ENCODE data around the gene CALR3. TPM values are rescaled to one million over a fixed set of nuclear protein-coding genes. Genes with fewer than 3 reads are reported as not detected.
"Not testable (repeated sequence)": the region's sequence is repeated elsewhere in the genome, so short reads cannot be mapped to it uniquely, and the experiment has no call there.

Gene CALR3
- polyA plus RNA-seq, 1 experiment: not detected

DNA sequence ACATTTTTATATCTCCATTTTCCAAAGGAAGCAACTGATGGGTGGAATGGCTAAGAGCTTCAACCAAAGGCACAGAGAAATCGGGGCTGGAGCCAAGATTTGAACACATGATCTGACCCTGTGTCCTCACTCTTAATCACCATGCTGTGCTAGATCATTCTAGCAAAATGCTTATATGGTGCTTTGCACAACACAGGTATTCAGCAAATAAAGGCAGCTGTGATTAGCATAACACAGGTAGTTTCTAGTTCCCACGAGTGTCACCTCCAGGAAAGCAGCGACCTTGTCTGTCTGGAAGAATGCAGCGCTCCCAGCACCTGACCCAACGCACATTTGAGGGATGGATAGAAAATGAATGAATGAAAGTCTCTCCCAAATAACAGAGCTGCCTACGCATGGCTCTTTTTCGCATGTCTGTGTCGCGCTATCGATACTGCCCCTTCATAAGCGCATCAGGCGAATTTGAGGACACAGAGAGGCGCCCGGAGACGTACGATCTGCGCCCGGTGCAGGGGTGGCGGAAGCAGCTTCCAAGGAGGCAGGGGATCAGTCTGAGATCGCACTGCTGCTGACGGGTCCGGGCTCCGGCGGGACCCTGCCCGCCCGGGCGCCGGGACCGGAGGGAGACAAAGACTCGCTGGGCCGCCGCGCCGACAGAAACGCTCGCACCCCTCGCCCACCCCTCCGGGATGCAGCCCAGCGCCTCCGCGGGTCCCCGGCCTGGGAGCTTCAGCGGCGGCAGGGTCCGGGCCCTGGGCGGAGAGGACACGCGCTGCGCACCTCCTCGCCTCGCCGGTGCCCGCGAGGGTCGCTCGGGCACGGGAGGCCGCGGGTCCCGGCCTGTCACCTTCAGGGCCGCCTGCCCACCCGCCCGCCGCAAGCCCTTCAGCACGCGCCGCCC is 24.8 kb downstream of the CALR3 start:
- no peaks in the 10 kb centered on the region for H3K27me3 ChIP-seq (ENCODE audit: control insufficient read depth, insufficient read depth, low read length)
- peak overlapping the region; percentile 83 for H3K4me3 ChIP-seq (ENCODE audit: low read depth, low read length)
- ChIA-PET CTCF (interaction anchor here (1.5 to 1.6 kb wide), 2 partner anchors 9 to 35 kb away, joined by 4 read pairs; no protein-coding TSS in a partner anchor), POLR2A (no interaction called here)
- no peak for DNase-seq (ENCODE audit: low read depth)
- TF ChIP-seq CTCF (IDR thresholded peaks at IDR 0.05; ENCODE audit: insufficient read depth, low read depth, low read length): no peak
- H3K36me3 ChIP-seq (ENCODE audit: control insufficient read depth, insufficient read depth, low read length): no peaks in the 10 kb centered on the region

GRCh38 chr19:16470541-16470910 is 25.4 kb downstream of the CALR3 start:
- no peaks in the 10 kb centered on the region for H3K36me3 ChIP-seq (ENCODE audit: control insufficient read depth, insufficient read depth, low read length)
- H3K27me3 ChIP-seq (ENCODE audit: control insufficient read depth, insufficient read depth, low read length): no peaks in the 10 kb centered on the region
- H3K4me3 ChIP-seq (ENCODE audit: low read depth, low read length): peak overlapping the region; percentile 83
- TF ChIP-seq CTCF (IDR thresholded peaks at IDR 0.05; ENCODE audit: insufficient read depth, low read depth, low read length): no peak
- ChIA-PET POLR2A (no interaction called here), CTCF (interaction anchor here (0.6 to 1.6 kb wide), 3 partner anchors 8 to 661 kb away, joined by 4 read pairs; no protein-coding TSS in a partner anchor)
- DNase-seq (ENCODE audit: low read depth): no peak

DNA sequence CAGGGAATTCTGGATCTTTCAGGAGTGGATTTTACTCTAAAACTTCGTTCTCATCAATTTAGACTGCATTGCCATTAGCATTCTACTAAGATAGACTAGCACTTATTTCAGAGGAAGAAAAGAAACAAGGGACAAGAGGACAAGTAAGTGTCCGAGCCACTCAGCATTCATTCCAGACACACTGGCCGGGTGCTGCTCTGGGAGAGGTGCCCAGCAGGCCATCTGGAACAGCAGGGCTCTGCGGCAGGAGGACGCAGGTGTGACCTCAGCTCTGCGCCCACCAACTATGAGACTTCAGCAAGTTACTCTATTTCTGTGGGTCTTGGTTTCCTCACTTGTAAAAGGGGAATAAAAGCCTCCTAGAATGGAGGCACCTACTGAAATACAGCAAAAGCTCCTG is 28.4 kb downstream of the CALR3 start:
- Histone ChIP-seq H3K36me3 (ENCODE audit: control insufficient read depth, insufficient read depth, low read length) (no peaks in the 10 kb centered on the region; the same call in 1 of the 2 replicates), H3K27me3 (ENCODE audit: control insufficient read depth, insufficient read depth, low read length) (no peaks in the 10 kb centered on the region), H3K4me3 (ENCODE audit: low read depth, low read length) (no peak overlapping the region)
- no peak for DNase-seq (ENCODE audit: low read depth)
- ChIA-PET CTCF (no interaction called here), POLR2A (no interaction called here)
- no peak for TF ChIP-seq CTCF (IDR thresholded peaks at IDR 0.05; ENCODE audit: insufficient read depth, low read depth, low read length)

DNA sequence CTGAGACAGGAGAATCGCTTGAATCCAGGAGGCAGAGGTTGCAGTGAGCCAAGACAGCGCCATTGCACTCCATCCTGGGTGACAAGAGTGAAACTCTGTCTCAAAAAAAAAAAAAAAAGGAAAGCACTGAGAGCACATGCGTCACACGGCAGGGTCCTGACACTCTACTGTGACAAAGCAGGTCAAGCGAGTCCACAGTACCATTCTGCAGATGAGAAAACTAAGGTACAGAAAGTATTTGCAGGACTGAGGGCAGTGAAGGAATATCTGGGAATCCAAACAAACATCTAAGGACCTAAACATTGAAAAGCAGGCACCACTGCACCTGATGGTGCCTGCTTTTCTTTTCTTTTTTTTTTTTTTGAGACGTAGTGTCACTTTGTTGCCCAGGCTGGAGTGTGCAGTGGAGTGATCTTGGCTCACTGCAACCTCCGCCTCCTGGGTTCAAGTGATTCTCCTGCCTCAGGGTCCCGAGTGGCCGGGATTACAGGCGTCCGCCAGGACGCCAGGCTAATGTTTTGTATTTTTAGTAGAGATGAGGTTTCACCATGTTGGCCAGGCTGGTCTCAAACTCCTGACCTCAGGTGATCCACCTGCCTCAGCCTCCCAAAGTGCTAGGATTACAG is 29.1 kb downstream of the CALR3 start:
- H3K27me3 ChIP-seq (ENCODE audit: control insufficient read depth, insufficient read depth, low read length); H3K4me3 ChIP-seq (ENCODE audit: low read depth, low read length); DNase-seq (ENCODE audit: low read depth); H3K36me3 ChIP-seq (ENCODE audit: control insufficient read depth, insufficient read depth, low read length); CTCF ChIA-PET; POLR2A ChIA-PET: not testable (repeated sequence)

- CTCF ChIA-PET: interaction anchor here (0.7 to 1.7 kb wide), 2 partner anchors 23 to 50 kb away, joined by 4 read pairs; no protein-coding TSS in a partner anchor
- no peak for DNase-seq (ENCODE audit: low read depth)
Observed at GRCh38 chr19:16465239-16465638, 30.7 kb downstream of the CALR3 start.

More at GRCh38 chr19:16465239-16465638, 30.7 kb downstream of the CALR3 start:
- no peaks in the 10 kb centered on the region for H3K27me3 ChIP-seq (ENCODE audit: control insufficient read depth, insufficient read depth, low read length)
- no peak for TF ChIP-seq CTCF (IDR thresholded peaks at IDR 0.05; ENCODE audit: insufficient read depth, low read depth, low read length)
- no peak overlapping the region for H3K4me3 ChIP-seq (ENCODE audit: low read depth, low read length)
- POLR2A ChIA-PET: no interaction called here
- H3K36me3 ChIP-seq (ENCODE audit: control insufficient read depth, insufficient read depth, low read length): no peaks in the 10 kb centered on the region; the same call in 1 of the 2 replicates
